Activated naive CD8-positive, alpha-beta T cell treated with anti-CD3 and anti-CD28 coated beads, Interleukin-2, amount 10 ng/mL, durations not matched to agents 7 days and 5 days (primary cell): Measurements from ENCODE around the gene NUP93. TPM values are rescaled to one million over a fixed set of nuclear protein-coding genes. Genes with fewer than 3 reads are reported as not detected.
A peak's percentile ranks its signal among the peaks of the same experiment; 100 is the strongest.

Source experiments
- ATAC-seq: fragments of 150-1000 bp; cut with Tn5 transposase; one replicate; pipeline ENCODE4 v1.10.0; 2021; ENCODE audit warnings: low read depth, moderate library complexity
- POLR2A ChIA-PET: fragments of 350-600 bp; sonication (Branson Sonifier 250); formaldehyde crosslinking; loops from one replicate; lab custom pipeline; 2021; ENCODE audit warnings: antibody characterized with exemption; lab: Charles Lee
- DNase-seq: peaks from one replicate; pipeline ENCODE4 v3.0.0; 2021
- H3K27ac Mint-ChIP-seq: one replicate; pipeline ENCODE4 v1.8.0; 2022; ENCODE audit warnings: mild to moderate bottlenecking, mixed read lengths
- H3K27me3 Mint-ChIP-seq: one replicate; pipeline ENCODE4 v1.8.0; 2022; ENCODE audit warnings: mild to moderate bottlenecking, moderate library complexity, mixed read lengths
- H3K36me3 Mint-ChIP-seq: one replicate; pipeline ENCODE4 v1.8.0; 2021; ENCODE audit warnings: mild to moderate bottlenecking, mixed read lengths
- H3K4me1 Mint-ChIP-seq: one replicate; pipeline ENCODE4 v1.8.0; 2021; ENCODE audit warnings: mixed read lengths
- H3K4me3 Mint-ChIP-seq: one replicate; pipeline ENCODE4 v1.8.0; 2022; ENCODE audit warnings: mild to moderate bottlenecking, moderate library complexity, mixed read lengths
- H3K9me3 Mint-ChIP-seq: one replicate; pipeline ENCODE4 v1.8.0; 2021; ENCODE audit warnings: mixed read lengths
- total RNA-seq, 2 experiments: library from RNA; stranded (reverse); gene quantifications; one replicate each; pipeline ENCODE4 v1.2.3, GENCODE V29; 2021

NUP93 gene
- total RNA-seq, 2 experiments from 2014 or later = 89.5 to 92.5 TPM

DNA sequence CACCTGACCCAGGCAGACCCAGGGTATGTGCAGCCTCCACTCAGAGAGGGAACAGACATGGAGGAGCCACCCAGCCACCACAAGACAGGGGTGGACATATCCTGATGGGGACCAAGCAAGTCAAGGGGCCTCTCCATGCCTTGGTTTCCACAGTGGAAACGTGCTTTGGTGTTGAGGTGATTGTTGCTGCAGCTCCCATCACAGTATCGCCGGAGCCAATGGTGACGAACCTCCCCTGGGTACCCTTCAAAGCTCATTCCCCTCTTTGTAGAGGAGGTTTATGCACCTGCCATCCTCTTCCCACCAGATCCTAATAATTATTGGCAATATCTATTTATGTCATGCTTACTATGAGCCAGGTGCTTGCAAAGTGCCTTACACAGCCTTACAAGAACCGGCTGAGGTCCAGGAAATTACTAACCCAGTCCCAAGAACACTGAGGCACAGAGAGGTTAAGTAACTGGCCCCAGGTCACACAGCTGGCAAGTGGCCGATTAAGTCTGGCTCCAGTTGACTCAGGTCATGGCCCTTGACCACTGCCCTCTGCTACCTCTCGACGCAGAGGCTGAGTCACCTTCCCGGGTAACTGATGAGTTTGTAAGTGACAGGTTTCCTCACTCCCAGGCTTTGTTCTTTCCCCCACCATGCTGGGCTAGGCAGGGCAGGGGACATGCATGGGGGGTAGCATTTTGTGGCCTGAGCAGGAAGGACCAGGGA lies 155.7 kb downstream of the NUP93 start:
- Mint-ChIP-seq H3K27me3 (peaks cover 3% of the 10 kb centered on the region), H3K36me3 (no peaks in the 10 kb centered on the region), H3K4me3 (no peak overlapping the region), H3K27ac (no peak overlapping the region), H3K9me3 (no peaks in the 10 kb centered on the region), H3K4me1 (no peaks in the 10 kb centered on the region)
- POLR2A ChIA-PET = no interaction called here
- DNase-seq = no peak
- no peak for ATAC-seq

DNA sequence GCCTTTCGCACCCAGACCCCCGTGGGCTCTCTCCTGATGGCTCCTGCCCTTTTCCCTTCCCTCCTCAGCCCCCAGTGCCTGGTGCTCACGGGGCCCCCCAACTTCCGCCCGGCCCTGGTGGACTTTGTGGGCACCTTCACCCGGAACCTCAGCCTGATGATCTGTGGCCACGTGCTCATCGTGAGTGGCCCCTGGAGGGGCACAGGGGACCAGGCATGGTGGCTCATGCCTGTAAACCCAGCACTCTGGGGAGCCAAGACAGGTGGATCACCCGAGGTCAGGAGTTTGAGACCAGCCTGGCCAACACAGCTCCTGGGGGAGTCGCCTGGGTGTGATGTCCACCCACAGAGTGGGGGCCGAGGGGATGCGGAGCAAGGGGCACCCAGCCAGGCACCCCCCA lies 156.4 kb downstream of the NUP93 start:
- no peak for DNase-seq
- Mint-ChIP-seq H3K4me1 (no peaks in the 10 kb centered on the region), H3K4me3 (no peak overlapping the region), H3K27ac (no peak overlapping the region), H3K9me3 (no peaks in the 10 kb centered on the region), H3K36me3 (no peaks in the 10 kb centered on the region), H3K27me3 (peaks cover 3% of the 10 kb centered on the region)
- no peak for ATAC-seq
- POLR2A ChIA-PET = no interaction called here

- ATAC-seq = no peak
- no peak overlapping the region for H3K4me3 Mint-ChIP-seq
Observed at GRCh38 chr16:56886826-56887225, 156.9 kb downstream of the NUP93 start.

GRCh38 chr16:56888806-56889205 lies 158.9 kb downstream of the NUP93 start:
- DNase-seq (no peak), ATAC-seq (no peak)
- no peak overlapping the region for H3K27ac Mint-ChIP-seq
- peaks cover 3% of the 10 kb centered on the region for H3K27me3 Mint-ChIP-seq
- no peaks in the 10 kb centered on the region for H3K4me1 Mint-ChIP-seq
- H3K4me3 Mint-ChIP-seq = no peak overlapping the region
- POLR2A ChIA-PET = no interaction called here
- no peaks in the 10 kb centered on the region for H3K36me3 Mint-ChIP-seq
- no peaks in the 10 kb centered on the region for H3K9me3 Mint-ChIP-seq

More at GRCh38 chr16:56886826-56887225, 156.9 kb downstream of the NUP93 start:
- Mint-ChIP-seq H3K27ac (no peak overlapping the region), H3K27me3 (peaks cover 3% of the 10 kb centered on the region), H3K4me1 (no peaks in the 10 kb centered on the region), H3K36me3 (no peaks in the 10 kb centered on the region), H3K9me3 (no peaks in the 10 kb centered on the region)
- DNase-seq = no peak
- POLR2A ChIA-PET = no interaction called here

DNA sequence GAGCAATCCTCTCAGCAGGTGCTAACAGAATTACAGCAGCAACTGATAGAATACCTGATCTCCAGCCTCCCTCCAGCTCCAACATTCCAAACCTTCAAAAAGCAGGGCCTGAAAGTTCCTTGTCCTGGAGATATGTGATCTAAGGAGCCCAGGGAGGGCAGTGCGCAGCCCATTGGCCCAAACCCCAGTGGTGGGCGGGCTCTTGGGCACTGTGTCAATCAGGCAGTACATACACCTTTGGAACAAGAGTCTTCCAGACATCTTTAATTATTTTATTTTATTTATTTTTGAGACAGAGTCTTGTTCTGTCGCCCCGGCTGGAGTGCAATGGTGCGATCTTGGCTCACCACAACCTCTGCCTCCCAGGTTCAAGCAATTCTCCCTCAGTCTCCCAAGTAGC lies 159.3 kb downstream of the NUP93 start:
- H3K4me1 Mint-ChIP-seq = no peaks in the 10 kb centered on the region
- peaks cover 3% of the 10 kb centered on the region for H3K27me3 Mint-ChIP-seq
- H3K9me3 Mint-ChIP-seq = no peaks in the 10 kb centered on the region
- POLR2A ChIA-PET = no interaction called here
- no peak overlapping the region for H3K4me3 Mint-ChIP-seq
- H3K36me3 Mint-ChIP-seq = no peaks in the 10 kb centered on the region
- ATAC-seq = no peak
- DNase-seq = no peak
- no peak overlapping the region for H3K27ac Mint-ChIP-seq

DNA sequence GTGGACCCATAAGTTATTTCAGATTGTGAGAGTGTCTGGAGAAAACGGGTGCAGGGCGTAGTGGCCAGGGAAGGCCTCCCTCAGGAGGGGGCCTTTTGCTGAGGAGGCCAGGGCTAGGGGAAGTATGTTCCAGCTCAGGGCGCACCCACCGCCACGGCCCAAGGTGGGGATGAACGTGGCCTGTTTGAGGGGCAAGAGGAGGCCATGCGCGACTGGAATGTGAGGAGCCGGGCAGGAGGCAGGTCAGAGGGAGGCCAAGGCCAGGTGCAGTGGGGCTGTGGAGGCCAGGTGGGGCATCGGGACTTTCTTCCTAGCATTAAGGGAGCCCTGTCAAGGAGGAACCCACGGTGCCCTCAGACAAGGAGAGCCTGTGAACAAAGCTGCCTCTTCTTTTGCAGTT lies 161.8 kb downstream of the NUP93 start:
- no peaks in the 10 kb centered on the region for H3K9me3 Mint-ChIP-seq
- no peaks in the 10 kb centered on the region for H3K4me1 Mint-ChIP-seq
- H3K27ac Mint-ChIP-seq = no peak overlapping the region
- POLR2A ChIA-PET = interaction anchor here (1.0 kb wide), 1 partner anchor 54 kb away, joined by 3 read pairs; no protein-coding TSS in a partner anchor
- H3K4me3 Mint-ChIP-seq = no peak overlapping the region
- DNase-seq (no peak), ATAC-seq (no peak)
- no peaks in the 10 kb centered on the region for H3K36me3 Mint-ChIP-seq
- H3K27me3 Mint-ChIP-seq = peaks cover 4% of the 10 kb centered on the region

- DNase-seq (no peak), ATAC-seq (no peak)
- no peak overlapping the region for H3K4me3 Mint-ChIP-seq
- H3K27ac Mint-ChIP-seq = no peak overlapping the region
- no peaks in the 10 kb centered on the region for H3K36me3 Mint-ChIP-seq
- H3K27me3 Mint-ChIP-seq = peaks cover 9% of the 10 kb centered on the region
- H3K9me3 Mint-ChIP-seq = no peaks in the 10 kb centered on the region
- POLR2A ChIA-PET = interaction anchor here (1.2 to 1.6 kb wide), 2 partner anchors 11 to 39 kb away, joined by 3 to 6 read pairs; partner anchors contain the start of gene HERPUD1
- peaks cover 2% of the 10 kb centered on the region for H3K4me1 Mint-ChIP-seq
Observed at GRCh38 chr16:56892705-56893104, 162.8 kb downstream of the NUP93 start.

GRCh38 chr16:56894331-56894917 lies 164.5 kb downstream of the NUP93 start:
- Mint-ChIP-seq H3K36me3 (no peaks in the 10 kb centered on the region), H3K4me3 (no peak overlapping the region), H3K9me3 (no peaks in the 10 kb centered on the region), H3K27ac (no peak overlapping the region), H3K27me3 (peaks cover 14% of the 10 kb centered on the region), H3K4me1 (peaks cover 15% of the 10 kb centered on the region)
- DNase-seq (no peak), ATAC-seq (no peak)
- POLR2A ChIA-PET = no interaction called here

- POLR2A ChIA-PET = interaction anchor here (2.5 kb wide), 1 partner anchor 36 kb away, joined by 10 read pairs; the partner anchor contains the start of gene HERPUD1
- H3K9me3 Mint-ChIP-seq = no peaks in the 10 kb centered on the region
- no peak overlapping the region for H3K27ac Mint-ChIP-seq
Observed at GRCh38 chr16:56895813-56896212, 165.9 kb downstream of the NUP93 start.

DNA sequence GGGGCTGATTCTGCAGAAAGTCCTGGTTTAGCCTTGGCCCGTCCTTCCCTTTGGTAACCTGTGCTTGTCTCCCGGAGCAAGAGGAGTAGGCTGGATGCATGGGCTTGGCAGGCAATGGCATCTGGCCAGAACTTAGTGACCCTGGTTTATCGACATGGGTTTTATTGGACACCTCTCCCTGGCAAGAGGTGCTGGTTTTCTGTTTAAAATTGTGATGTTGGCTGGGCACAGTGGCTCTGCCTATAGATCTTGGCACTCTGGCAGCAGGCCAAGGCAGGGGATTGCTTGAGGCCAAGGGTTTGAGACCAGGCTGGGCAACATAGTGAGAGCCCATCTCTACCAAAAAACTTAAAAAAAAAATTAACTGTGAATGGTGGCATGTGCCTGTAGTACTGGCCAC lies 166.3 kb downstream of the NUP93 start:
- Mint-ChIP-seq H3K4me1 (peaks cover 27% of the 10 kb centered on the region), H3K27me3 (peaks cover 20% of the 10 kb centered on the region), H3K9me3 (no peaks in the 10 kb centered on the region), H3K4me3 (no peak overlapping the region), H3K36me3 (no peaks in the 10 kb centered on the region), H3K27ac (no peak overlapping the region)
- ATAC-seq (no peak), DNase-seq (no peak)
- POLR2A ChIA-PET = interaction anchor here (2.5 kb wide), 1 partner anchor 35 kb away, joined by 10 read pairs; the partner anchor contains the start of gene HERPUD1

More at GRCh38 chr16:56895813-56896212, 165.9 kb downstream of the NUP93 start:
- no peaks in the 10 kb centered on the region for H3K36me3 Mint-ChIP-seq
- H3K4me1 Mint-ChIP-seq = peaks cover 24% of the 10 kb centered on the region
- DNase-seq (no peak), ATAC-seq (no peak)
- H3K4me3 Mint-ChIP-seq = no peak overlapping the region
- H3K27me3 Mint-ChIP-seq = peaks cover 16% of the 10 kb centered on the region

- H3K9me3 Mint-ChIP-seq = no peaks in the 10 kb centered on the region
- H3K27ac Mint-ChIP-seq = peak overlapping the region; percentile 32
- POLR2A ChIA-PET = interaction anchor here (0.5 to 2.5 kb wide), 2 partner anchors 34 to 142 kb away, joined by 3 to 10 read pairs; partner anchors contain the start of gene HERPUD1
- H3K4me1 Mint-ChIP-seq = peaks cover 27% of the 10 kb centered on the region
- no peaks in the 10 kb centered on the region for H3K36me3 Mint-ChIP-seq
- H3K4me3 Mint-ChIP-seq = no peak overlapping the region
- no peak for DNase-seq
- no peak for ATAC-seq
- H3K27me3 Mint-ChIP-seq = peaks cover 24% of the 10 kb centered on the region
Observed at GRCh38 chr16:56897026-56897799, 167.3 kb downstream of the NUP93 start.

- Mint-ChIP-seq H3K27me3 (peaks cover 24% of the 10 kb centered on the region), H3K36me3 (no peaks in the 10 kb centered on the region), H3K4me1 (peaks cover 27% of the 10 kb centered on the region), H3K9me3 (no peaks in the 10 kb centered on the region), H3K4me3 (peak overlapping the region; percentile 57), H3K27ac (peak overlapping the region; percentile 31)
- POLR2A ChIA-PET = no interaction called here
- DNase-seq (peak; percentile 36), ATAC-seq (peak; percentile 89)
Observed at GRCh38 chr16:56898847-56899246, 168.9 kb downstream of the NUP93 start.
